C4-2B (cell line): ENCODE data around the gene C7orf57.

ENCODE experiments used
- H3K27ac ChIP-seq: fragments of 450-650 bp; 2 replicates; pipeline ENCODE4 v1.5.1; 2017
- CTCF ChIP-seq: fragments of 450-650 bp; conservative IDR thresholded peaks from 2 replicates; pipeline ENCODE4 v1.5.1; 2017; ENCODE audit warnings: mild to moderate bottlenecking
- ZFX ChIP-seq: fragments of 450-650 bp; IDR thresholded peaks from 2 replicates; pipeline ENCODE4 v1.6.1; 2017

C7orf57 gene

GRCh38 chr7:48011951-48012350, 23.4 kb upstream of the C7orf57 start:
- TF ChIP-seq CTCF, result no peak
- no peak for TF ChIP-seq ZFX
- H3K27ac ChIP-seq, result no peak overlapping the region

GRCh38 chr7:48016641-48017040, 18.7 kb upstream of the C7orf57 start:
- TF ChIP-seq CTCF (no peak), ZFX (no peak)
- no peak overlapping the region for H3K27ac ChIP-seq

GRCh38 chr7:48017674-48018073, 17.7 kb upstream of the C7orf57 start:
- H3K27ac ChIP-seq, result no peak overlapping the region
- TF ChIP-seq ZFX, result no peak
- TF ChIP-seq CTCF, result no peak

GRCh38 chr7:48025624-48026023, 9.7 kb upstream of the C7orf57 start:
- TF ChIP-seq CTCF (no peak), ZFX (no peak)

GRCh38 chr7:48028938-48029337, 6.4 kb upstream of the C7orf57 start, which contains the start of gene SUN3:
Gene SUN3, minus strand, starts transcription at chr7:48029107. Its CDS starts 169 bp downstream, at chr7:48028938.
- TF ChIP-seq ZFX (no peak), CTCF (no peak)
- no peak within 1 kb of the TSS for H3K27ac ChIP-seq

More at GRCh38 chr7:48025624-48026023, 9.7 kb upstream of the C7orf57 start:
- H3K27ac ChIP-seq, result no peak overlapping the region

- no peak overlapping the region for H3K27ac ChIP-seq
- TF ChIP-seq ZFX, result no peak
- no peak for TF ChIP-seq CTCF
These were observed 4.2 kb upstream of the C7orf57 start for GRCh38 chr7:48031111-48031510.

GRCh38 chr7:48033922-48034321, 1.4 kb upstream of the C7orf57 start:
- no peak overlapping the region for H3K27ac ChIP-seq
- TF ChIP-seq ZFX, result no peak
- TF ChIP-seq CTCF, result no peak
